Bronchial epithelial cell (primary cell): ENCODE measurements around the gene SEMA4A. TPM values are rescaled to one million over a fixed set of nuclear protein-coding genes. Genes with fewer than 3 reads are reported as not detected.
"Not testable (repeated sequence)": the region's sequence is repeated elsewhere in the genome, so short reads cannot be mapped to it uniquely, and the experiment has no call there.

Experiments used
- DNase-seq: peaks from one replicate; pipeline ENCODE4 v3.0.0-alpha.2; 2010; ENCODE audit warnings: low read depth
- FAIRE-seq: peaks from 2 replicates; lab custom pipeline; 2011; peaks lifted over from hg19 to GRCh38; lab: Jason Lieb, UNC
- H3K27me3 ChIP-seq: 2 replicates; pipeline ENCODE4 v1.5.1; 2011; ENCODE audit warnings: low read length; ENCODE audit not compliant: control insufficient read depth, insufficient read depth
- H3K36me3 ChIP-seq: 2 replicates; pipeline ENCODE4 v1.5.1; 2011; ENCODE audit warnings: low read length; ENCODE audit not compliant: control insufficient read depth, insufficient read depth
- H3K4me3 ChIP-seq: 2 replicates; pipeline ENCODE4 v1.5.1; 2011; ENCODE audit warnings: mild to moderate bottlenecking, low read depth, low read length, control low read depth
- total RNA-seq: library from RNA; depleted of rRNA; stranded (reverse); fragments of >200 nt; gene quantifications from 2 replicates; pipeline ENCODE4 v1.2.1, GENCODE V29; 2014
- TF ChIP-seq, protein P1 (sequence below): IDR thresholded peaks from 2 replicates; pipeline ENCODE4 v1.5.1; 2011; ENCODE audit warnings: mild to moderate bottlenecking, moderate library complexity, low read length, control low read depth, inconsistent platforms; ENCODE audit not compliant: insufficient read depth, severe bottlenecking

Gene SEMA4A
- total RNA-seq, 1 donor from 2014 or later, result 1.8 TPM

DNA sequence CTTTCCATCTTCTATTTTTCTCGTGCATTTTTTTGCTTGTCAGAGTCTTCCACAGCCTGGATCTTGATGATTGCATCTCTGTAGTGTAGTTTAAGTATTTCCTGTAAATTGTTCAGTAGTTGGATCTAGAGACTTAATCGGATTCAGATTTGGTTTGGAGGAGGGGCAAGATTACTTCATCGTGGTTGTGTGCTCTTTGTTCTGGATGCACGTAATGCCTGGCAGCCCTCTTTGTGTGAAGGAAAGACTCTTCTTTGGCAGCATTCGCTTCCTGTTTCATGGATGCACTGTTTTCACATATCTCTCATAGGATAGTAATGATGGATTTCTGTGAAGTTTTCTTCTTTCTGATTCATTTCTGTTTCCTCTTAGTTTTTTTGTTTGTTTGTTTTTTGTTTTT, 14.2 kb downstream of the SEMA4A start:
- H3K36me3 ChIP-seq, result peaks cover 8% of the 10 kb centered on the region
- TF ChIP-seq, protein P1, sequence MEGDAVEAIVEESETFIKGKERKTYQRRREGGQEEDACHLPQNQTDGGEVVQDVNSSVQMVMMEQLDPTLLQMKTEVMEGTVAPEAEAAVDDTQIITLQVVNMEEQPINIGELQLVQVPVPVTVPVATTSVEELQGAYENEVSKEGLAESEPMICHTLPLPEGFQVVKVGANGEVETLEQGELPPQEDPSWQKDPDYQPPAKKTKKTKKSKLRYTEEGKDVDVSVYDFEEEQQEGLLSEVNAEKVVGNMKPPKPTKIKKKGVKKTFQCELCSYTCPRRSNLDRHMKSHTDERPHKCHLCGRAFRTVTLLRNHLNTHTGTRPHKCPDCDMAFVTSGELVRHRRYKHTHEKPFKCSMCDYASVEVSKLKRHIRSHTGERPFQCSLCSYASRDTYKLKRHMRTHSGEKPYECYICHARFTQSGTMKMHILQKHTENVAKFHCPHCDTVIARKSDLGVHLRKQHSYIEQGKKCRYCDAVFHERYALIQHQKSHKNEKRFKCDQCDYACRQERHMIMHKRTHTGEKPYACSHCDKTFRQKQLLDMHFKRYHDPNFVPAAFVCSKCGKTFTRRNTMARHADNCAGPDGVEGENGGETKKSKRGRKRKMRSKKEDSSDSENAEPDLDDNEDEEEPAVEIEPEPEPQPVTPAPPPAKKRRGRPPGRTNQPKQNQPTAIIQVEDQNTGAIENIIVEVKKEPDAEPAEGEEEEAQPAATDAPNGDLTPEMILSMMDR, result no peak
- FAIRE-seq (no peak), DNase-seq (no peak)
- no peak overlapping the region for H3K4me3 ChIP-seq
- no peaks in the 10 kb centered on the region for H3K27me3 ChIP-seq

GRCh38 chr1:156172696-156173470, 19.5 kb downstream of the SEMA4A start:
- TF ChIP-seq, protein P1, result no peak
- FAIRE-seq (peak; percentile 18), DNase-seq (no peak)
- Histone ChIP-seq H3K4me3 (no peak overlapping the region), H3K27me3 (no peaks in the 10 kb centered on the region), H3K36me3 (peaks cover 23% of the 10 kb centered on the region)

DNA sequence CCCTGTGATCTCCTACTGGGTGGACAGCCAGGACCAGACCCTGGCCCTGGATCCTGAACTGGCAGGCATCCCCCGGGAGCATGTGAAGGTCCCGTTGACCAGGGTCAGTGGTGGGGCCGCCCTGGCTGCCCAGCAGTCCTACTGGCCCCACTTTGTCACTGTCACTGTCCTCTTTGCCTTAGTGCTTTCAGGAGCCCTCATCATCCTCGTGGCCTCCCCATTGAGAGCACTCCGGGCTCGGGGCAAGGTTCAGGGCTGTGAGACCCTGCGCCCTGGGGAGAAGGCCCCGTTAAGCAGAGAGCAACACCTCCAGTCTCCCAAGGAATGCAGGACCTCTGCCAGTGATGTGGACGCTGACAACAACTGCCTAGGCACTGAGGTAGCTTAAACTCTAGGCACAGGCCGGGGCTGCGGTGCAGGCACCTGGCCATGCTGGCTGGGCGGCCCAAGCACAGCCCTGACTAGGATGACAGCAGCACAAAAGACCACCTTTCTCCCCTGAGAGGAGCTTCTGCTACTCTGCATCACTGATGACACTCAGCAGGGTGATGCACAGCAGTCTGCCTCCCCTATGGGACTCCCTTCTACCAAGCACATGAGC, 23.3 kb downstream of the SEMA4A start:
- FAIRE-seq (no peak), DNase-seq (no peak)
- TF ChIP-seq, protein P1, result no peak
- H3K27me3 ChIP-seq, result no peaks in the 10 kb centered on the region
- H3K36me3 ChIP-seq, result peaks cover 17% of the 10 kb centered on the region
- no peak overlapping the region for H3K4me3 ChIP-seq

DNA sequence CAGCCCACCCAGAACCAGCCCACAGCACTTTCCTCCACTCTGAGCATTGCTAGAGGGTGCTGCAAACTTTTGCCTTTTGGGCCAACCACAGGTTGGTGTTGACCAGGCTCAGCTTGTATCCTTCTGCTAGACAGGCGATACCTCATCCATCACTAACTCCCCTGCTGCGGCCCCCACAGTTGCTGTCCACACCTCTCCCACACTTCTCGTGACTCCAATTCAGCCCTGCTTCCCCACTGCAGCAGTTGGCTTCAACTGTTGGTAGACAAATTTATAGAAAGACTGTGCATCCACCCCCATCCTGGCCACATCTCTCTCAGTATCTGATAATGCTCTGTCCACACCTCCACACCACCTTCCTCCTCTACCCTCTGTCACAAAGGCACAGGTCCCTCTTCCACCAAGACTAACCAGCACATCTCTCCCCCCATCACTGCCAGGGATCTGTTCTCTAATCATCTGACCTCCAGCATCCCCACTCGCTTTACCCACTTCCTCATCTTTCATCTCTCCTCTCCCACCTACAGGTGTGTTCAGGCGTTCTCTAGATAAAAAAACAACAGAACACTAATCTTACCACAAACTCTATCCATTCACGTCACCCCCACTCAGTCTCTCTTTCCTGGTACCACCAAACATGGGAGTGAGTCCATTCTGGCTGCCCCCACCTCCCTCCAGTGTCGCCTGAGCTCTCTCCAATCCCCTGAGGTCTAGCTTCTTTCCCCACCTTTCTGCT, 24.7 kb downstream of the SEMA4A start:
- H3K36me3 ChIP-seq, result peaks cover 12% of the 10 kb centered on the region
- FAIRE-seq, result no peak
- TF ChIP-seq, protein P1, result no peak

GRCh38 chr1:156180471-156180870, 27.1 kb downstream of the SEMA4A start:
- no peak for FAIRE-seq
- Histone ChIP-seq H3K27me3 (no peaks in the 10 kb centered on the region), H3K4me3 (no peak overlapping the region), H3K36me3 (peaks cover 6% of the 10 kb centered on the region)
- no peak for DNase-seq
- TF ChIP-seq, protein P1, result no peak

More for the DNA sequence above, 24.7 kb downstream of the SEMA4A start:
- no peak for DNase-seq
- H3K27me3 ChIP-seq, result no peaks in the 10 kb centered on the region
- no peak overlapping the region for H3K4me3 ChIP-seq

DNA sequence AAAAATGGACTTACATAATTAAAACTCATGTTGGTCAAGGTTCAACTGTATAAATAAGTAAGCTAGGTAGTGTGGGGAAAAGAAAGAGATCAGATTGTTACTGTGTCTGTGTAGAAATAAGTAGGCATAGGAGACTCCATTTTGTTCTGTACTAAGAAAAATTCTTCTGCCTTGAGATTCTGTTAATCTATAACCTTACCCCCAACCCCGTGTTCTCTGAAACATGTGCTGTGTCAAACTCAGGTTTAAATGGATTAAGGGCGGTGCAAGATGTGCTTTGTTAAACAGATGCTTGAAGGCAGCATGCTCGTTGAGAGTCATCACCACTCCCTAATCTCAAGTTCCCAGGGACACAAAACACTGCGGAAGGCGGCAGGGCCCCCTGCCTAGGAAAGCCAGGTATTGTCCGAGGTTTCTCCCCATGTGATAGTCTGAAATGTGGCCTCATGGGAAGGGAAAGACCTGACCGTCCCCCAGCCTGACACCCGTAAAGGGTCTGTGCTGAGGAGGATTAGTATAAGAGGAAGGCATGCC, 28.1 kb downstream of the SEMA4A start:
- H3K4me3 ChIP-seq, H3K36me3 ChIP-seq, DNase-seq, FAIRE-seq, H3K27me3 ChIP-seq: not testable (repeated sequence)

GRCh38 chr1:156182010-156182779, 28.8 kb downstream of the SEMA4A start:
- not testable (repeated sequence) for DNase-seq, FAIRE-seq, H3K27me3 ChIP-seq, H3K4me3 ChIP-seq, H3K36me3 ChIP-seq
